GM12878 (cell line): ENCODE measurements around the gene PLEKHG4B. TPM values are rescaled to one million over a fixed set of nuclear protein-coding genes. Genes with fewer than 3 reads are reported as not detected.

Source experiments
- ATAC-seq: fragments of 200-7000 bp; cut with Tn5 transposase; 3 replicates; pipeline ENCODE4 v1.9.1; 2020; ENCODE audit warnings: mild to moderate bottlenecking, moderate library complexity
- BruUV-seq: library from RNA; stranded (reverse); fragments of 400-500 nt; replicated peaks from 2 replicates; lab custom pipeline; 2021; lab: Mats Ljungman, UMichigan
- CTCF ChIA-PET: fragments of 300-600 bp; sonication (Branson Sonifier 250); formaldehyde crosslinking; extraction: SDS; loops from one replicate; lab custom pipeline; 2021; ENCODE audit warnings: inconsistent platforms; lab: Yijun Ruan, JAX
- POLR2A ChIA-PET: fragments of 350-600 bp; formaldehyde crosslinking; extraction: SDS; loops from one replicate; lab custom pipeline; 2021; ENCODE audit warnings: inconsistent platforms; lab: Charles Lee
- RAD21 ChIA-PET: fragments of 300-600 bp; sonication (Branson Sonifier 250); formaldehyde crosslinking; loops from one replicate; lab custom pipeline; 2023; ENCODE audit warnings: antibody characterized with exemption; ENCODE audit not compliant: unreplicated experiment; lab: Charles Lee
- SMC1A ChIA-PET: fragments of 300-600 bp; sonication (Branson Sonifier 250); formaldehyde crosslinking; loops from one replicate; lab custom pipeline; 2023; ENCODE audit not compliant: unreplicated experiment, uncharacterized antibody; lab: Charles Lee
- DNase-seq: peaks from one replicate; pipeline ENCODE4 v3.0.0-alpha.2; 2011; ENCODE audit warnings: low read depth, low spot score
- FAIRE-seq: peaks from 3 replicates; lab custom pipeline; 2011; peaks lifted over from hg19 to GRCh38; lab: Jason Lieb, UNC
- H2AFZ ChIP-seq: 2 replicates; pipeline ENCODE4 v1.6.0; 2011; ENCODE audit warnings: low read depth, low read length, control low read depth; ENCODE audit not compliant: control insufficient read depth
- H3K27ac ChIP-seq: 2 replicates; pipeline ENCODE4 v1.5.1; 2011; ENCODE audit warnings: control low read depth; ENCODE audit not compliant: control insufficient read depth, insufficient read depth
- H3K27me3 ChIP-seq, 2 experiments: replicated peaks in 1 of 2; 2 replicates each; pipeline versions ENCODE4 v1.6.0 to v1.6.1; 2011; ENCODE audit warnings: low read length in 1 of 2; ENCODE audit not compliant: control insufficient read depth in 2 of 2, insufficient read depth in 2 of 2
- H3K36me3 ChIP-seq, 2 experiments: 2 replicates each; pipeline ENCODE4 v1.5.1; 2011; ENCODE audit warnings: low read length in 1 of 2; ENCODE audit not compliant: control insufficient read depth in 2 of 2, insufficient read depth in 2 of 2
- H3K4me1 ChIP-seq: 2 replicates; pipeline ENCODE4 v1.6.1; 2011; ENCODE audit warnings: mild to moderate bottlenecking, low read length, moderate library complexity, mixed read lengths; ENCODE audit not compliant: control insufficient read depth, insufficient read depth
- H3K4me2 ChIP-seq: 2 replicates; pipeline ENCODE4 v1.6.0; 2011; ENCODE audit warnings: control low read depth; ENCODE audit not compliant: control insufficient read depth, insufficient read depth
- H3K4me3 ChIP-seq: fragments of 200-600 bp; sonication (generic); 2 replicates; pipeline ENCODE4 v1.5.1; 2016
- H3K79me2 ChIP-seq: 2 replicates; pipeline ENCODE4 v1.6.0; 2011; ENCODE audit warnings: low read length; ENCODE audit not compliant: control insufficient read depth, insufficient read depth
- H3K9ac ChIP-seq: 2 replicates; pipeline ENCODE4 v1.8.0; 2011; ENCODE audit warnings: low read length, control low read depth, mixed read lengths; ENCODE audit not compliant: control insufficient read depth, insufficient read depth
- H3K9me3 ChIP-seq: replicated peaks from 3 replicates; pipeline ENCODE4 v1.5.1; 2011; ENCODE audit warnings: mild to moderate bottlenecking, low read length; ENCODE audit not compliant: control insufficient read depth, insufficient read depth
- H4K20me1 ChIP-seq: 2 replicates; pipeline ENCODE4 v1.6.0; 2011; ENCODE audit not compliant: control insufficient read depth, insufficient read depth
- CBX5 ChIP-seq: sonication (generic); IDR thresholded peaks from 2 replicates; pipeline ENCODE4 v1.6.1; 2016; ENCODE audit warnings: low read depth, moderate library complexity, mild to moderate bottlenecking, inconsistent platforms
- MEF2A ChIP-seq: IDR thresholded peaks from 2 replicates; pipeline ENCODE4 v1.6.1; 2011; ENCODE audit warnings: low read depth, mild to moderate bottlenecking, low read length, moderate library complexity; ENCODE audit not compliant: insufficient read depth
- SIN3A ChIP-seq: IDR thresholded peaks from 2 replicates; pipeline ENCODE4 v1.6.1; 2012; ENCODE audit warnings: low read depth, low read length, improper control_type of control experiment
- WGBS: methylation state at CpG from one replicate; pipeline ENCODE4 v1.1.6; 2016; ENCODE audit warnings: low lambda C conversion rate; ENCODE audit not compliant: insufficient replicate concordance, insufficient coverage; ENCODE audit errors: missing lambda C conversion rate; 5-methylcytosine and 5-hydroxymethylcytosine counted together
- in situ Hi-C: fragments of 300-500 bp; cut with MboI; formaldehyde crosslinking; loops from 9 replicates; pipeline ENCODE4 v1.14.3; 2018; ENCODE audit warnings: mixed read lengths
- intact Hi-C: fragments of 100-400 bp; cut with micrococcal nuclease; formaldehyde crosslinking; loops from one replicate; pipeline ENCODE4 v1.14.2; 2022; ENCODE audit not compliant: unreplicated experiment
- polyA plus RNA-seq, 11 experiments: library from polyadenylated mRNA; depleted of rRNA in 4 of 11; unstranded in 6 of 11; stranded (reverse) in 5 of 11; fragments of >200 nt; fragmentation: Nextera tagmentation in 4 of 11; fragmentation: Illumina TruSeq in 1 of 11; extraction: Ambion mirVana in 4 of 11; extraction: Trizol in 1 of 11; gene quantifications; 1 replicate in 1 of 11; 2 replicates in 10 of 11; pipeline versions ENCODE4 v1.2.1 to v1.2.3, GENCODE V29; 2011 to 2016; ENCODE audit warnings: inconsistent platforms in 2 of 11, missing spikeins in 2 of 11, low read depth in 1 of 11
- total RNA-seq, 4 experiments: library from RNA; depleted of rRNA in 3 of 4; stranded (reverse); fragments of >200 nt in 3 of 4; fragmentation: Illumina TruSeq in 1 of 4; extraction: Trizol in 1 of 4; gene quantifications; 2 replicates each; pipeline versions ENCODE4 v1.2.1 to v1.2.3, GENCODE V29; 2013 to 2021
- TF ChIP-seq, protein P1 (sequence below): fragments of 450-650 bp; formaldehyde crosslinking; IDR thresholded peaks from 2 replicates; pipeline ENCODE4 v1.5.0; 2022; ENCODE audit warnings: mild to moderate bottlenecking, missing genetic modification characterization
- TF ChIP-seq, protein P2 (sequence below): IDR thresholded peaks from 2 replicates; pipeline ENCODE4 v1.6.1; 2012; ENCODE audit warnings: low read depth, low read length, improper control_type of control experiment
- TF ChIP-seq, protein P3 (sequence below): fragments of 450-650 bp; IDR thresholded peaks from 2 replicates; pipeline ENCODE4 v1.6.1; 2014; ENCODE audit warnings: mild to moderate bottlenecking

The PLEKHG4B gene
- total and polyA plus RNA-seq, 10 of the 15 experiments (the other 5 are each of a cell fraction or from before 2014, with no cell fraction given): under 0.01 to 0.05 (median 0.01) TPM; not detected in 6

- TF ChIP-seq, protein P1, sequence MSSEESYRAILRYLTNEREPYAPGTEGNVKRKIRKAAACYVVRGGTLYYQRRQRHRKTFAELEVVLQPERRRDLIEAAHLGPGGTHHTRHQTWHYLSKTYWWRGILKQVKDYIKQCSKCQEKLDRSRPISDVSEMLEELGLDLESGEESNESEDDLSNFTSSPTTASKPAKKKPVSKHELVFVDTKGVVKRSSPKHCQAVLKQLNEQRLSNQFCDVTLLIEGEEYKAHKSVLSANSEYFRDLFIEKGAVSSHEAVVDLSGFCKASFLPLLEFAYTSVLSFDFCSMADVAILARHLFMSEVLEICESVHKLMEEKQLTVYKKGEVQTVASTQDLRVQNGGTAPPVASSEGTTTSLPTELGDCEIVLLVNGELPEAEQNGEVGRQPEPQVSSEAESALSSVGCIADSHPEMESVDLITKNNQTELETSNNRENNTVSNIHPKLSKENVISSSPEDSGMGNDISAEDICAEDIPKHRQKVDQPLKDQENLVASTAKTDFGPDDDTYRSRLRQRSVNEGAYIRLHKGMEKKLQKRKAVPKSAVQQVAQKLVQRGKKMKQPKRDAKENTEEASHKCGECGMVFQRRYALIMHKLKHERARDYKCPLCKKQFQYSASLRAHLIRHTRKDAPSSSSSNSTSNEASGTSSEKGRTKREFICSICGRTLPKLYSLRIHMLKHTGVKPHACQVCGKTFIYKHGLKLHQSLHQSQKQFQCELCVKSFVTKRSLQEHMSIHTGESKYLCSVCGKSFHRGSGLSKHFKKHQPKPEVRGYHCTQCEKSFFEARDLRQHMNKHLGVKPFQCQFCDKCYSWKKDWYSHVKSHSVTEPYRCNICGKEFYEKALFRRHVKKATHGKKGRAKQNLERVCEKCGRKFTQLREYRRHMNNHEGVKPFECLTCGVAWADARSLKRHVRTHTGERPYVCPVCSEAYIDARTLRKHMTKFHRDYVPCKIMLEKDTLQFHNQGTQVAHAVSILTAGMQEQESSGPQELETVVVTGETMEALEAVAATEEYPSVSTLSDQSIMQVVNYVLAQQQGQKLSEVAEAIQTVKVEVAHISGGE: no peak
These were observed 1.1 kb upstream of the PLEKHG4B start (continued) for GRCh38 chr5:90590-91547.

DNA sequence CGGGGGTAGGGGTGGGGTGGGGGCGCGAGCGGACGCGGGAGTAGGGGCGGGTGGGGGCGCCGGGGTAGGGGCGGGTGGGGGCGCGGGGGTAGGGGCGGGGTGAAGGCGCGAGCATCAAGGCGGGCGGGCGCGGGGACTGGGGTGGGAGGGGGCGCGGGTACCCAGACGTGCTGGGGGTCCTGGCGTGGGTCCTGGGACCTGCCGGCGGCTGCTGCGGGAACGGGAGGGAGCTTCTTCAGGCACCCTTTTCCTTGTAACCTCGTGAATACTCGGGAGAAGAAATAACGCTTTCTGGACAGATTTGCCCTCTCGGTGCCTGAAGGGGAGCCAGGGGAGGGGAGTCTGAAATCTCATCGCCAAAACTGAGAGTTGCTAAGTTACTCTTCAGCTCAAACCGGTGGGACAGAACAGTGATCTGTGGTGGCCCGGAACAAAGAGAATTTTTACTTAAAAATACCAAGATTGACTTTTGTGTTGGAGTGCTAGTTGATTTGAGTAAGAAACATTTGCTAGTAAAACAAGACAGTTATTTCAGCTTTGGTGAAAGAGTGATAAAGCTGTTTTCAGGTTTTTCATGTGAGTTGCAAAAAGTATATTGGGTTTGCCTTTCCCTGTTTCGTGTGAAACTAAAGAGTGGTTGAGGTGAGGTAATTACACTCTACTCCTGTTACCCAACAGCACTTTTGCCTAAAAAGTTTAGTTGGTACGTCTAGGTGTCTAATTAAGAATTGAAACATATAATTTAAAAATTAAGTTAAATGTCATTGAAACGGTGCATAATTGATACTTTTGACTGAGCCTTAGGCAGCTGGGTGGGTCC, 643 bp downstream of the PLEKHG4B start:
- POLR2A ChIA-PET: no interaction called here
- SMC1A ChIA-PET: no interaction called here
- intact Hi-C loops: no loop called here
- Histone ChIP-seq H3K4me2 (no peak overlapping the region), H3K4me3 (no peak overlapping the region), H3K9ac (no peak overlapping the region), H3K27me3 (peaks cover 4 to 11% of the 10 kb centered on the region in 2 experiments; a peak in 3 of 4 replicates), H3K9me3 (no peaks in the 10 kb centered on the region), H3K79me2 (no peaks in the 10 kb centered on the region), H3K36me3 (no peaks in the 10 kb centered on the region; a peak in 1 of 4 replicates), H3K27ac (no peak overlapping the region), H4K20me1 (no peaks in the 10 kb centered on the region), H2AFZ (no peak overlapping the region), H3K4me1 (no peaks in the 10 kb centered on the region)
- BruUV-seq: no TSS peak
- in situ Hi-C loops: no loop called here
- no peak for ATAC-seq
- RAD21 ChIA-PET: no interaction called here
- CTCF ChIA-PET: no interaction called here
- DNase-seq: no peak
- 19% methylated on average over 13 of the region's 37 CpGs for WGBS
- TF ChIP-seq, protein P2, sequence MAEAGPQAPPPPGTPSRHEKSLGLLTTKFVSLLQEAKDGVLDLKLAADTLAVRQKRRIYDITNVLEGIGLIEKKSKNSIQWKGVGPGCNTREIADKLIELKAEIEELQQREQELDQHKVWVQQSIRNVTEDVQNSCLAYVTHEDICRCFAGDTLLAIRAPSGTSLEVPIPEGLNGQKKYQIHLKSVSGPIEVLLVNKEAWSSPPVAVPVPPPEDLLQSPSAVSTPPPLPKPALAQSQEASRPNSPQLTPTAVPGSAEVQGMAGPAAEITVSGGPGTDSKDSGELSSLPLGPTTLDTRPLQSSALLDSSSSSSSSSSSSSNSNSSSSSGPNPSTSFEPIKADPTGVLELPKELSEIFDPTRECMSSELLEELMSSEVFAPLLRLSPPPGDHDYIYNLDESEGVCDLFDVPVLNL: no peak
- TF ChIP-seq SIN3A: no peak
- no peak for TF ChIP-seq CBX5
- TF ChIP-seq, protein P3, sequence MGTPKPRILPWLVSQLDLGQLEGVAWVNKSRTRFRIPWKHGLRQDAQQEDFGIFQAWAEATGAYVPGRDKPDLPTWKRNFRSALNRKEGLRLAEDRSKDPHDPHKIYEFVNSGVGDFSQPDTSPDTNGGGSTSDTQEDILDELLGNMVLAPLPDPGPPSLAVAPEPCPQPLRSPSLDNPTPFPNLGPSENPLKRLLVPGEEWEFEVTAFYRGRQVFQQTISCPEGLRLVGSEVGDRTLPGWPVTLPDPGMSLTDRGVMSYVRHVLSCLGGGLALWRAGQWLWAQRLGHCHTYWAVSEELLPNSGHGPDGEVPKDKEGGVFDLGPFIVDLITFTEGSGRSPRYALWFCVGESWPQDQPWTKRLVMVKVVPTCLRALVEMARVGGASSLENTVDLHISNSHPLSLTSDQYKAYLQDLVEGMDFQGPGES: no peak
- no peak for TF ChIP-seq MEF2A
- FAIRE-seq: no peak
